GM06990 (cell line): Measurements from ENCODE around the gene CD2.

ENCODE experiments used
- DNase-seq: peaks from one replicate; pipeline ENCODE4 v3.0.0-alpha.2; 2011; ENCODE audit not compliant: insufficient read length; ENCODE audit errors: extremely low read depth
- H3K27me3 ChIP-seq: replicated peaks from 2 replicates; pipeline ENCODE4 v1.6.0; 2011; ENCODE audit warnings: low read length; ENCODE audit not compliant: control insufficient read depth, insufficient read depth
- H3K36me3 ChIP-seq: 2 replicates; pipeline ENCODE4 v1.5.1; 2011; ENCODE audit warnings: low read length; ENCODE audit not compliant: control insufficient read depth, insufficient read depth
- H3K4me3 ChIP-seq: replicated peaks from 2 replicates; pipeline ENCODE4 v1.5.1; 2011; ENCODE audit warnings: low read depth, mild to moderate bottlenecking, control low read depth, low read length
- TF ChIP-seq, protein P1 (sequence below): IDR thresholded peaks from 2 replicates; pipeline ENCODE4 v1.5.1; 2011; ENCODE audit warnings: low read length, control low read depth, mild to moderate bottlenecking, inconsistent platforms; ENCODE audit not compliant: insufficient read depth, poor library complexity, severe bottlenecking

CD2 gene

GRCh38 chr1:116739371-116740012 lies 14.7 kb upstream of the CD2 start:
- DNase-seq = no peak
- Histone ChIP-seq H3K27me3 (no peaks in the 10 kb centered on the region), H3K36me3 (no peaks in the 10 kb centered on the region), H3K4me3 (no peak overlapping the region)
- TF ChIP-seq, protein P1, sequence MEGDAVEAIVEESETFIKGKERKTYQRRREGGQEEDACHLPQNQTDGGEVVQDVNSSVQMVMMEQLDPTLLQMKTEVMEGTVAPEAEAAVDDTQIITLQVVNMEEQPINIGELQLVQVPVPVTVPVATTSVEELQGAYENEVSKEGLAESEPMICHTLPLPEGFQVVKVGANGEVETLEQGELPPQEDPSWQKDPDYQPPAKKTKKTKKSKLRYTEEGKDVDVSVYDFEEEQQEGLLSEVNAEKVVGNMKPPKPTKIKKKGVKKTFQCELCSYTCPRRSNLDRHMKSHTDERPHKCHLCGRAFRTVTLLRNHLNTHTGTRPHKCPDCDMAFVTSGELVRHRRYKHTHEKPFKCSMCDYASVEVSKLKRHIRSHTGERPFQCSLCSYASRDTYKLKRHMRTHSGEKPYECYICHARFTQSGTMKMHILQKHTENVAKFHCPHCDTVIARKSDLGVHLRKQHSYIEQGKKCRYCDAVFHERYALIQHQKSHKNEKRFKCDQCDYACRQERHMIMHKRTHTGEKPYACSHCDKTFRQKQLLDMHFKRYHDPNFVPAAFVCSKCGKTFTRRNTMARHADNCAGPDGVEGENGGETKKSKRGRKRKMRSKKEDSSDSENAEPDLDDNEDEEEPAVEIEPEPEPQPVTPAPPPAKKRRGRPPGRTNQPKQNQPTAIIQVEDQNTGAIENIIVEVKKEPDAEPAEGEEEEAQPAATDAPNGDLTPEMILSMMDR = no peak

GRCh38 chr1:116740296-116740695 lies 13.9 kb upstream of the CD2 start:
- TF ChIP-seq, protein P1 = no peak
- no peaks in the 10 kb centered on the region for H3K27me3 ChIP-seq
- no peak for DNase-seq
- H3K4me3 ChIP-seq = no peak overlapping the region
- no peaks in the 10 kb centered on the region for H3K36me3 ChIP-seq

- H3K4me3 ChIP-seq = no peak overlapping the region
- H3K27me3 ChIP-seq = no peaks in the 10 kb centered on the region
- TF ChIP-seq, protein P1 = no peak
- no peaks in the 10 kb centered on the region for H3K36me3 ChIP-seq
- DNase-seq = no peak
Measured at GRCh38 chr1:116740746-116741145, 13.5 kb upstream of the CD2 start.

- DNase-seq = no peak
- TF ChIP-seq, protein P1 = no peak
- H3K36me3 ChIP-seq = no peaks in the 10 kb centered on the region
- H3K4me3 ChIP-seq = no peak overlapping the region
- H3K27me3 ChIP-seq = no peaks in the 10 kb centered on the region
Measured at GRCh38 chr1:116741836-116742565, 12.2 kb upstream of the CD2 start.

- DNase-seq = no peak
- no peaks in the 10 kb centered on the region for H3K27me3 ChIP-seq
- H3K4me3 ChIP-seq = no peak overlapping the region
- no peaks in the 10 kb centered on the region for H3K36me3 ChIP-seq
- TF ChIP-seq, protein P1 = no peak
Measured at GRCh38 chr1:116743535-116743934, 10.7 kb upstream of the CD2 start.
